K562 (cell line): ENCODE data around the gene ARFGAP3. TPM values are rescaled to one million over a fixed set of nuclear protein-coding genes. Genes with fewer than 3 reads are reported as not detected.
A peak's percentile ranks its signal among the peaks of the same experiment; 100 is the strongest.

ENCODE experiments used
- ATAC-seq: fragments of 200-7000 bp; cut with Tn5 transposase; 3 replicates; pipeline ENCODE4 v1.9.1; 2020; ENCODE audit warnings: moderate library complexity
- BruUV-seq: library from RNA; stranded (reverse); fragments of 400-500 nt; replicated peaks from 2 replicates; lab custom pipeline; 2021; lab: Mats Ljungman, UMichigan
- CTCF ChIA-PET: fragments of 300-600 bp; formaldehyde crosslinking; extraction: SDS; loops from one replicate; lab custom pipeline; 2021; ENCODE audit warnings: low intra/inter-chr PET ratio; lab: Yijun Ruan, JAX
- POLR2A ChIA-PET: fragments of 300-600, 350-650 bp; sonication (Branson Sonifier 250); formaldehyde crosslinking; extraction: SDS; loops from one replicate; lab custom pipeline; 2021; ENCODE audit warnings: antibody characterized with exemption, inconsistent platforms; lab: Yijun Ruan, JAX
- DNase-seq, 4 experiments: peaks; one replicate each; pipeline versions ENCODE4 v3.0.0 to v3.0.0-alpha.2; 2011 to 2018; ENCODE audit warnings: low spot score in 3 of 4, mixed read lengths in 3 of 4; ENCODE audit errors: extremely low read depth in 1 of 4
- FAIRE-seq: peaks from 2 replicates; lab custom pipeline; 2011; peaks lifted over from hg19 to GRCh38; lab: Jason Lieb, UNC
- H2AFZ ChIP-seq: 2 replicates; pipeline ENCODE4 v1.6.0; 2011; ENCODE audit warnings: low read depth, low read length, control low read depth, inconsistent platforms
- H3K27ac ChIP-seq: fragments of 200-600 bp; 3 replicates; pipeline ENCODE4 v1.8.0; 2011; ENCODE audit warnings: low read depth, mild to moderate bottlenecking, control low read depth, inconsistent platforms, low read length, moderate library complexity, mixed read lengths; ENCODE audit errors: extremely low read depth
- H3K27me3 ChIP-seq, 2 experiments: fragments of 300-600 bp in 1 of 2; 2 replicates in 1 of 2; 3 replicates in 1 of 2; pipeline versions ENCODE4 v1.6.0 to v1.8.0; 2011; ENCODE audit warnings: inconsistent platforms in 2 of 2, low read length in 2 of 2, mild to moderate bottlenecking in 1 of 2, mixed read lengths in 1 of 2, moderate library complexity in 1 of 2; ENCODE audit not compliant: control insufficient read depth in 2 of 2, insufficient read depth in 2 of 2
- H3K36me3 ChIP-seq: fragments of 300-600 bp; 3 replicates; pipeline ENCODE4 v1.8.0; 2011; ENCODE audit warnings: mild to moderate bottlenecking, low read length, inconsistent platforms; ENCODE audit not compliant: control insufficient read depth, insufficient read depth
- H3K4me1 ChIP-seq, 2 experiments: fragments of 200-600 bp in 1 of 2; replicated peaks in 1 of 2; 2 replicates in 1 of 2; 3 replicates in 1 of 2; pipeline versions ENCODE4 v1.5.1 to v1.8.0; 2011; ENCODE audit warnings: inconsistent platforms in 2 of 2, low read length in 2 of 2, mild to moderate bottlenecking in 1 of 2, mixed read lengths in 1 of 2, moderate library complexity in 1 of 2; ENCODE audit not compliant: control insufficient read depth in 2 of 2, insufficient read depth in 2 of 2
- H3K4me2 ChIP-seq: 2 replicates; pipeline ENCODE4 v1.6.1; 2011; ENCODE audit warnings: low read length, control low read depth, inconsistent platforms, mixed read lengths; ENCODE audit not compliant: insufficient read depth
- H3K4me3 ChIP-seq: fragments of 200-600 bp; sonication (generic), shearing (Covaris generic); 2 replicates; pipeline ENCODE4 v1.5.1; 2016; ENCODE audit warnings: control low read depth, inconsistent platforms
- H3K79me2 ChIP-seq: fragments of 200-600 bp; 3 replicates; pipeline ENCODE4 v1.8.0; 2011; ENCODE audit warnings: low read length, inconsistent platforms; ENCODE audit not compliant: control insufficient read depth, insufficient read depth
- H3K9ac ChIP-seq, 2 experiments: 2 replicates each; pipeline versions ENCODE4 v1.6.0 to v1.6.1; 2011; ENCODE audit warnings: low read depth in 2 of 2, low read length in 2 of 2, control low read depth in 1 of 2, inconsistent platforms in 1 of 2, mild to moderate bottlenecking in 1 of 2, mixed read lengths in 1 of 2; ENCODE audit not compliant: insufficient read depth in 1 of 2
- H3K9me1 ChIP-seq: one replicate; pipeline ENCODE4 v1.6.0; 2011; ENCODE audit warnings: inconsistent platforms, mild to moderate bottlenecking, low read length, moderate library complexity; ENCODE audit not compliant: control insufficient read depth, insufficient read depth
- H3K9me3 ChIP-seq: replicated peaks from 2 replicates; pipeline ENCODE4 v1.5.1; 2011; ENCODE audit warnings: low read depth, low read length, inconsistent platforms; ENCODE audit not compliant: control insufficient read depth, insufficient read depth
- H4K20me1 ChIP-seq: replicated peaks from 2 replicates; pipeline ENCODE4 v1.6.1; 2011; ENCODE audit warnings: low read length, inconsistent platforms, mixed read lengths; ENCODE audit not compliant: control insufficient read depth, insufficient read depth
- HDAC8 ChIP-seq: fragments of 450-650 bp; IDR thresholded peaks from 2 replicates; pipeline ENCODE4 v1.6.1; 2016; ENCODE audit warnings: mild to moderate bottlenecking, missing genetic modification characterization, moderate library complexity, missing compliant biosample characterization
- RBM15 ChIP-seq: fragments of 200-400 bp; formaldehyde crosslinking; IDR thresholded peaks from 2 replicates; pipeline ENCODE4 v1.6.1; 2018; ENCODE audit warnings: mild to moderate bottlenecking, low read length, moderate library complexity; ENCODE audit not compliant: insufficient read depth
- WGBS: fragments of 100-300 bp; shearing (Covaris generic); methylation state at CpG from one replicate; pipeline ENCODE4 v1.1.6; 2016; ENCODE audit warnings: low coverage, mixed read lengths; ENCODE audit not compliant: insufficient coverage; ENCODE audit errors: missing lambda C conversion rate; 5-methylcytosine and 5-hydroxymethylcytosine counted together
- in situ Hi-C: fragments of 300-500 bp; cut with MboI; formaldehyde crosslinking; loops from 4 replicates; pipeline ENCODE4 v1.15.0; 2018; ENCODE audit warnings: inconsistent platforms, mixed read lengths
- intact Hi-C: fragments of 100-400 bp; cut with micrococcal nuclease; formaldehyde crosslinking; loops from 2 replicates; pipeline ENCODE4 v1.14.2; 2022
- polyA plus RNA-seq, 8 experiments: library from polyadenylated mRNA; depleted of rRNA in 4 of 8; stranded (reverse) in 5 of 8; unstranded in 3 of 8; fragments of >200 nt; fragmentation: Nextera tagmentation in 2 of 8; fragmentation: Illumina TruSeq in 1 of 8; extraction: Ambion mirVana in 2 of 8; extraction: Trizol in 1 of 8; gene quantifications; 2 replicates each; pipeline versions ENCODE4 v1.2.1 to v1.2.3, GENCODE V29; 2011 to 2014; ENCODE audit warnings: inconsistent platforms in 1 of 8, missing spikeins in 1 of 8
- total RNA-seq, 7 experiments: library from RNA; depleted of rRNA in 6 of 7; stranded (reverse); fragments of >200 nt in 6 of 7; fragmentation: Illumina TruSeq in 2 of 7; extraction: Trizol in 2 of 7; gene quantifications; 2 replicates each; pipeline versions ENCODE4 v1.2.1 to v1.2.3, GENCODE V29; 2011 to 2021; ENCODE audit warnings: low replicate concordance in 1 of 7
- TF ChIP-seq, protein P1 (sequence below): sonication (generic); formaldehyde crosslinking; IDR thresholded peaks from 2 replicates; pipeline ENCODE4 v1.5.0; 2020; ENCODE audit warnings: missing genetic modification reagents

The ARFGAP3 gene
- total and polyA plus RNA-seq, 9 of the 15 experiments (the other 6 are each of a cell fraction or from before 2014, with no cell fraction given): 14.2 to 31.9 (median 22.7) TPM

DNA sequence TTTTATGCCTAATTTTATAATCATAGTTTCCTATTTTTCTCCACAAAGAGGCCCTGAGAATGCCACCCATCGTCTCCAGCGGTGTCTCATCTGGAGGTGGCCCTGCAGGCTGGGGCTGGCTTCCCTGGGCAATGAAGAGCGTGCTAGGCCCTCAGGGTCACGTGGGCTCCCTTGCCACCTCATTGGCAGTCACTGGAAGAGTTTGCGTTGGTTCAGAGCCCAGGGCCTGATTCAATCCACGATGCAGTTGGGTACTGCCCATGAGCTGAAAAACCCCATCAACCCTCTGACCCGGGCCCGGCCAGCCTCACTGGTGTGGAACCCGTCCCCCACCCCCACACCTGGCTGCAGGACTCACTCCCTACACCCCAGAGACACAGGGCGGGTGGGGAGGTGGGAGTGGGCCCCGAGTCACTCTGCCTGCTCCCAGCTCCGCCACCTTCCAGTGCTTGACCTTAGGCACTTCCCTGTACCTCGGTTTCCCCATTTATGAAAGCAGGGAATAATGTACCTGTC is 93.0 kb downstream of the ARFGAP3 start:
- peak in 1 of 4 experiments; percentile 2 for DNase-seq
- ChIA-PET POLR2A (interaction anchor here (0.6 kb wide), 2 partner anchors 86 to 317 kb away, joined by 3 to 4 read pairs; no protein-coding TSS in a partner anchor), CTCF (no interaction called here)
- H2AFZ ChIP-seq: no peak overlapping the region
- H3K4me3 ChIP-seq: no peak overlapping the region
- no peak overlapping the region for H3K9ac ChIP-seq
- H3K4me1 ChIP-seq: peaks cover 0 to 15% of the 10 kb centered on the region in 2 experiments; a peak in 3 of 5 replicates
- in situ Hi-C loops (no loop called here), intact Hi-C loops (no loop called here)
- BruUV-seq: no TSS peak
- H3K27me3 ChIP-seq: no peaks in the 10 kb centered on the region
- no peaks in the 10 kb centered on the region for H3K79me2 ChIP-seq
- H3K36me3 ChIP-seq: no peaks in the 10 kb centered on the region
- whole genome bisulfite sequencing: 20% methylated on average over 11 of the region's 13 CpGs
- H4K20me1 ChIP-seq: no peaks in the 10 kb centered on the region
- H3K27ac ChIP-seq: no peak overlapping the region
- H3K9me3 ChIP-seq: no peaks in the 10 kb centered on the region
- ATAC-seq: no peak
- H3K4me2 ChIP-seq: no peak overlapping the region
- TF ChIP-seq RBM15 (no peak), HDAC8 (no peak)
- TF ChIP-seq, protein P1, sequence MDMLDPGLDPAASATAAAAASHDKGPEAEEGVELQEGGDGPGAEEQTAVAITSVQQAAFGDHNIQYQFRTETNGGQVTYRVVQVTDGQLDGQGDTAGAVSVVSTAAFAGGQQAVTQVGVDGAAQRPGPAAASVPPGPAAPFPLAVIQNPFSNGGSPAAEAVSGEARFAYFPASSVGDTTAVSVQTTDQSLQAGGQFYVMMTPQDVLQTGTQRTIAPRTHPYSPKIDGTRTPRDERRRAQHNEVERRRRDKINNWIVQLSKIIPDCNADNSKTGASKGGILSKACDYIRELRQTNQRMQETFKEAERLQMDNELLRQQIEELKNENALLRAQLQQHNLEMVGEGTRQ: peak; percentile 23; the same call in 1 of the 2 replicates
- no peak for FAIRE-seq
- H3K9me1 ChIP-seq: no peaks in the 10 kb centered on the region
